A673 (cell line): ENCODE data around the gene CDK2AP2.

Experiments used
- EZH2 ChIP-seq: fragments of 200-600 bp; sonication (generic); IDR thresholded peaks from 2 replicates; pipeline ENCODE4 v1.6.1; 2017; ENCODE audit warnings: borderline replicate concordance, low read depth, mild to moderate bottlenecking, mixed read lengths, antibody characterized with exemption, low read length; ENCODE audit not compliant: poor library complexity, severe bottlenecking
- TF ChIP-seq, protein P1 (sequence below): fragments of 300-800, 200-600 bp; sonication (generic); conservative IDR thresholded peaks from 2 replicates; pipeline ENCODE4 v1.5.1; 2017; ENCODE audit warnings: low read depth, mild to moderate bottlenecking, antibody characterized with exemption, low read length, moderate library complexity, mixed read lengths

DNA sequence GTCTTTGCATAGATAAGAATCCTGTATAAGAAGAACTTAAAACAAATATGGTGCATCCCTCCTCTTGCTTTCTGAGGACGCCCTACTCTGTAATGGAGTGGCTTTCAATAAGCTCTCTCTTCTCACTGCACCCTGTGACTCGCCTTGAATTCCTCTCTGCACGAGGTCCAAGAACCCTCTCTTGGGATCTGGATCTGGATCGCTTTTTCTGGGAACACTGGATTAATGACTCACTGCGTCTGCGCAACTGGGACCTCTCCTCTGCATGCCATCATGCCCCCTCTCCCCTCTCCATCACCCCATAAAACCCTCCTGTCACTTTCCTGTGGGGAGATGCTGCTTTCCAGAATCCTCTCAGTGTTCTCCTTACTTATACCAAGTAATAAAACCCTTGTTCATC lies 30.3 kb upstream of the CDK2AP2 start:
- TF ChIP-seq EZH2: no peak
- TF ChIP-seq, protein P1, sequence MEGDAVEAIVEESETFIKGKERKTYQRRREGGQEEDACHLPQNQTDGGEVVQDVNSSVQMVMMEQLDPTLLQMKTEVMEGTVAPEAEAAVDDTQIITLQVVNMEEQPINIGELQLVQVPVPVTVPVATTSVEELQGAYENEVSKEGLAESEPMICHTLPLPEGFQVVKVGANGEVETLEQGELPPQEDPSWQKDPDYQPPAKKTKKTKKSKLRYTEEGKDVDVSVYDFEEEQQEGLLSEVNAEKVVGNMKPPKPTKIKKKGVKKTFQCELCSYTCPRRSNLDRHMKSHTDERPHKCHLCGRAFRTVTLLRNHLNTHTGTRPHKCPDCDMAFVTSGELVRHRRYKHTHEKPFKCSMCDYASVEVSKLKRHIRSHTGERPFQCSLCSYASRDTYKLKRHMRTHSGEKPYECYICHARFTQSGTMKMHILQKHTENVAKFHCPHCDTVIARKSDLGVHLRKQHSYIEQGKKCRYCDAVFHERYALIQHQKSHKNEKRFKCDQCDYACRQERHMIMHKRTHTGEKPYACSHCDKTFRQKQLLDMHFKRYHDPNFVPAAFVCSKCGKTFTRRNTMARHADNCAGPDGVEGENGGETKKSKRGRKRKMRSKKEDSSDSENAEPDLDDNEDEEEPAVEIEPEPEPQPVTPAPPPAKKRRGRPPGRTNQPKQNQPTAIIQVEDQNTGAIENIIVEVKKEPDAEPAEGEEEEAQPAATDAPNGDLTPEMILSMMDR: no peak
